Erythroblast (primary cell): ENCODE results near the gene SRGAP2C.
"Not testable (repeated sequence)": the region's sequence is repeated elsewhere in the genome, so short reads cannot be mapped to it uniquely, and the experiment has no call there.

Source experiments
- GATA1 ChIP-seq: IDR thresholded peaks from 2 replicates; pipeline ENCODE4 v1.6.1; 2011; ENCODE audit warnings: low read depth, mild to moderate bottlenecking, control low read depth, low read length, moderate library complexity
- POLR2A ChIP-seq: IDR thresholded peaks from 2 replicates; pipeline ENCODE4 v1.6.1; 2011; ENCODE audit warnings: mild to moderate bottlenecking, low read length

DNA sequence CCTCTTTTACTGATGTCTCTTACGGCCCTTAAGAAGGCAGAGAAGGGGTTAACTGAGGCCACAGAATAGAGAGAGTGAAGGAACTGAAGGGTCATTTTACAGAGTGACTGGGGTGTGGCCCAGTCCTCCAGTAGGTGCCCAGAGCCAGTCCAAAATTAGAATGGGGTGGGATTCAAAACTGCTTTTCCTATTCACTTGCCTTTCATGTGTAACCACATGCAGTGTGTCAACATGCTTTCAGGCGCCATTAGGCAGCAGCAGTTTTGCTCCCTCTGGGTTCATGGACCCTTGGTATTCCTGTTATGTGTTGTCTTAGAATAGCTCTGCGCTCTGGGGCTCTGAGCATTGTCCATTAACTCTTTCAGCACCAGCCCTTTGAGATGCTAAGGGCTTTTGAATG lies 123.0 kb downstream of the SRGAP2C start:
- not testable (repeated sequence) for TF ChIP-seq POLR2A, GATA1
